ENCODE data around the gene MIPOL1.

- no peak for TF ChIP-seq POLR2A (IDR thresholded peaks at IDR 0.05)
- no peak for TF ChIP-seq CTCF (IDR thresholded peaks at IDR 0.05)
These were observed 1.2 kb downstream of the MIPOL1 start for GRCh38 chr14:37198907-37199306.
